ENCODE results near the gene LRRC74A.
A peak's percentile ranks its signal among the peaks of the same experiment; 100 is the strongest.

The LRRC74A gene

DNA sequence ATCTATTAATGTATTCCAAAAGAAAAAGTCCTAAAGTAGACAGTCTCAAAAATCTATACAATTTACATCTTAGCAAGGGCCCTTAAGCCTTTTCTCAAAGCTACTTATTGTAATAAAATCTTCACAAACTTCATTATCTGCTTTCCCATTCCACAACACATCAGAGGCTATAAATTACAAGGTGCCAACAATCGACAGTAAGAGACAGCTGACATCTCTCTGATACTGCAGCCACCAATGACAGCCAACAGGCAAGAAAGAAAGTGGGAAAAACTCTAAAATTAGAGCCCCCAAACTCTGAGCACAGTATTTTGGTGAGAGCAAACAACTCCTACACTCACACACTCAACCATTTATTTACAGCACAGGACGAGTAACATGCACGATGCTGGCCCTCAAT is 15.7 kb upstream of the LRRC74A start:
- no peak for DNase-seq (ENCODE audit: low read depth)

DNA sequence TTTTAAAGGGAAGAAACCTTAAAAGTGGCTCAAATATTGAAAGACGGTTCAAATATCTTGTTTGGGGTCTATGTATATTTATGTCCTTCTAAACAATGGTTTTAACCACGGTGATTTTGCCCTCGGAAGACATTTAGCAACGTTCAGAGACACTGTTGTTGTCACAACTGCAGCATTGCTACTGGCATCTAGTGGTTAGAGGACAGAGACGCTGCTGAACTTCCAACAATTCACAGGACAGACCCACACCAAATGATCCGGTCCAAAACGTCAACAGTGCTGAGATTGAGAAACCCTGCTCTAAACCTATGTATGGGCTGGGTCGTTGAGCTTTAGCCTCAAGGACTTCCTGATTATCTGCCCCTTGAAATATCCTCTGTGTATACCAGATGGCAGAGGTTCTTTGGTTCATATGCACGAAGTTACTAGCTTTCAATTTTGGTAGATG is 15.2 kb upstream of the LRRC74A start:
- DNase-seq (ENCODE audit: low read depth): peak; percentile 25

DNA sequence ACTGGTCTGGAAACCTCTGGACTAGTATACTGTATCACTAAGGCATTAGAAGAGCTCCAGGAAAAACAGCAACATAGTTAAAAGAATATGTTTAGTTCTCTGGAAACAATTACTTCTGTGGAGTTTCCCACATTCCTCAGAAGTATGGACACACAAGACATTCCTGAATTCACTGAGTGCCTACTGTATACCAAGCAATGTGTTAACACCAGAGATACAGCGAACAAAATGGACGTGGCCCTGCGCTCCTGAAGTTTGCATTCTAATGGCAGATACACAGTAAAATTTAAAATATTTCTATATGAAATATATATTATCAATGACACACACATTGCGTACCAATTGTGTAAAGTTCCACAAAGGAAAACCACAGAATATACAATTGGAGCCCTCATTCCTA is 14.6 kb upstream of the LRRC74A start:
- DNase-seq (ENCODE audit: low read depth): no peak

DNA sequence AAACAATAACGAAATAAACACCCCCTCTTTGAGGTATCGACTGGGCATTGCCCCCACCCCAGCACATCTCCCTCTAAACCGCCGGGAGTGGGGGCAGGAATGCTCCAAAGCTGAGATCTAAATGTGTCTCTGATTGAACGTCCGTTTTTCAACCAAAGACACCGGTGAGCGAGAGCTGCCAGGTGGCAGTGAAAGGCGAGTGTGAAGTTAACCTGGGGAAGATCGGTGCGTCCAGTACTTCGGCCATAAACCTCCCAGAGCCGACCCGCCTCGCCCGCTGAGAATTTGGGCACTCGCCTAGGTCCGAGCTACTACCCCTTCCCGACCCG is 14.2 kb upstream of the LRRC74A start:
- no peak for DNase-seq (ENCODE audit: low read depth)

DNA sequence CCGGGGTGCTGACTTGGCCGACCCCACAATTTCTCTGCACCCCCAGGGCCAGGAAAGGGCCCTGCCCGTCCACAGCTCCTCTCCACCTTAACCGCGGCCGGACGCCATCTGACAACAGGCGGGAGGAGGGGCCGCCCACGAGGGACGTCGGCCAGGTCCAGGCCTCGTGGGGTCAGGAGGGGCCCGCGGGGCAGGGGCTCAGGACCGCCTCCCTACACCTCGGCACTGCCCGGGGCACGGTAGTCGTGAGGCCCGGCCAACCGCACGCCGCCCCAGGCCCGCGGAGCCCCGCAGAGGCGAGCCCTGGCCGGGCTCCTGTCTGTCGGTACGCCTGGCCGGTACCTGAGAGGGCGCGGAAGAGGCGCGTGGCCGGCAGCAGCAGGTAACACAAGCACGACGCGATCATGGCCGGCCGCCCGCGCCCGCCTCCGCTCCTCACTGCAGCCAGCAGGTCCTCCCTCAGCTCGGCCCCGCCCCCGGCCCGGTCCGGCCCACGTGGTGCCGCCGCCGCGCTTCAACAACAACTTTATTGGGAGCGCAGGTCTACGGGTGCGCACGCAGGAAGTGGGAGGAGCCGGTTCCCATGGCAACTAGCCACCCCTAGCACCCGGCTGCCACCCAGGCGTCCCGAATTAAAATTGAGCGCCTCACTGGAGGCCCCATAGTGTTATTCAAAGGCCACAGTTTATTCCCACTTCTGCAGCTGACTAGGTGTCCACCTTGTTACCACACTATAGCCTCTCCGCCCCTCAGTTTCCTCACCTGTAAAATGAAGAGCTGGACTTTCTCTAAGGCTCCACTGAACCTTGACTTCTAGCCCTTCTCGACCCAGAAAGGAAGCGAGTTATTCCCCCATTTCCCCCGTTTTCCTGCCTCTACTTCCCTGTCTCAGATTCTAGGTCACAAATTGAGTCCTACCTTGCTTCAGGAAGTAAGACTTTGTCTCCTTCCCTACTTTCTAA is 13.5 kb upstream of the LRRC74A start, which contains the start of gene ANGEL1:
ANGEL1 (minus strand) TSS at position 461 of the 962 bp plus-strand sequence; CDS start at position 406, 55 bp downstream.
- DNase-seq (ENCODE audit: low read depth): peak; percentile 88

DNA sequence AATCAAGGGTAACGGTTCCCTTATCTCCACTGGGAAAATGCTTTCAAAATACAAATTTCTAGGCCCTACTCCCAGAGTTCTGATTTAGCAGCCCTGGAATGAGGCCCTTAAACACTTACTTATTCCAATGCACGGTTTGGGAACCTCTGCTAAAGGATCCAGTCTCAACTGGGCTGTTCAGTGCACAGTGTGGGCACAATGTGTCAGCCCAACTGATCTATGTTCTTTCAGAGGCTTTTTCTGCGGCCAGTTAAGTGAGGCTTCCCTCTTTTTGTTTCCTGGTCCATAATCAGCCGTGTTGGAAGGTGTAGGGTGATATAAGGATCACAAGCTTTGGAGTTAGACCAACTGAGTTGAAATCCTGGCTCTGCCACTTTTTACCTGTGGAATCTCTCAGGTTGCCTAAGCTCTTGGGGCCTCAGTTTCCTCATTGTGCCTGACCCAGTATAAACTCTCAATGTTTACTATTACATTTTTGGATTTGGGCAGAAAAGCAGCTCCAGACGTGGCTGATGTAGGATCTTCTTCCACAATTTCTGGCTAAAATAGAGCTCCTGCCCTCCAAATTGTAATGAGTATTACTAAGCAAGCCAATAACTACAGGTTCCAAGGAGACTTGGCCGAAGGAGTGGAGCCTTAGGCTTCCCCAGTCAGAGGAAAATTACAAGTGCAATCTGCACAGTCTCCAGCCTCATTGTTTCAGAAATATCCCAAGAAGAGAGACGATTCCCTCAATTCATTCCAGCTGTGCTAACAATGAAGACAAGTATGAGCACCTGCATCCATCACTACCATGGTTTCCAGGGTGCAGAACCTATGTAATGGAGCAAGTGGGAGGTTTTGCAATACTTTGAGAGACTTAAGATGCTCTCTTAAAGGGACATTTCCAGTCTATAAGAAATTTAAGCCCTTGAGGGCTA is 11.2 kb upstream of the LRRC74A start:
- DNase-seq (ENCODE audit: low read depth): no peak

DNA sequence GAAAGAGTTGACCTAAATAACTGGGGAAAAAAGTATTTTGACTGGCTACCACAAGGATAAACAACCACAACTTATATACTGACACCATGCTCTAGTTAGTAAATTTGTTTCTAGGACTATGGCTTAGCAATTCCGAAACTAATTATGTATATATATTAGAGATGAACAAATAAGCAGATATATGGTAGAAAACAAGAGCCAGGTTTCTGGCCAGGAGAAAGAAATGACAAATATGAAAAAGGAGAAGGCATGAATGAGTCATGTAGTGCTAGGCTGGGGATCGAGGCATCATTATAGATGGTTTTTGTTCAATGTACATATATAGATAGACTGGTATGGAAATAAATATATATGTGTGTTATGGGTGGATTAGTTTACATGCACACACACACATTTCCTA is 5.5 kb upstream of the LRRC74A start:
- no peak for DNase-seq (ENCODE audit: low read depth)

DNA sequence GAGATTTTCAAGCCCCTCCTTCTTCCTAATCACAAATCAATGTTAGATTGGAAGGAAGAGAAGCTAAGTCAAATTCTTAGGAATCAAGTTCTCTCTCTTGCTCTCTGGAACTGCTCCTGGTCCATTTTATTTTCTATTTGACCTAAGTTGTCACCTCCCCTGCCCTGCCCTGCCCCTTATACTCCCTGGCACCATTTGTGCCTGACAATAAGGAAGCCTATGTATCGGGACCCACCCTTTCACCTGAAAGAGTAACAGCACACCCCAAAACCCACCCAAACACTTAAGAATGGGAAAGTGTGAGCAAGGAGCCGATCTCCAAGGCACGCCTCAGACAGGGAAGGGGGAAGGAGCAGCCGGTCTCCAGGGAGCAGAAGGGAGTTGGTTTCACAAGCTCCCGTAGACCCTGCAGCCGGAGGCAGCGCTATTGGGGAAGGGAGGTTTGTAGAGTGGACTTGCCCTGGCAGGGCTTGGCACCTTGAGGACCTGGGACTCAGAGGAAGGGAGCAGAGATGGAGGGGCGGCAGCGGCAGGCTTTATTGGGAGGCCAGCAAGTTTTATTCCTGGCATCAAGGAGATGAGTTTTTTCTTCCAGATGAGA is 1.6 kb downstream of the LRRC74A start:
- no peak for DNase-seq (ENCODE audit: low read depth)

DNA sequence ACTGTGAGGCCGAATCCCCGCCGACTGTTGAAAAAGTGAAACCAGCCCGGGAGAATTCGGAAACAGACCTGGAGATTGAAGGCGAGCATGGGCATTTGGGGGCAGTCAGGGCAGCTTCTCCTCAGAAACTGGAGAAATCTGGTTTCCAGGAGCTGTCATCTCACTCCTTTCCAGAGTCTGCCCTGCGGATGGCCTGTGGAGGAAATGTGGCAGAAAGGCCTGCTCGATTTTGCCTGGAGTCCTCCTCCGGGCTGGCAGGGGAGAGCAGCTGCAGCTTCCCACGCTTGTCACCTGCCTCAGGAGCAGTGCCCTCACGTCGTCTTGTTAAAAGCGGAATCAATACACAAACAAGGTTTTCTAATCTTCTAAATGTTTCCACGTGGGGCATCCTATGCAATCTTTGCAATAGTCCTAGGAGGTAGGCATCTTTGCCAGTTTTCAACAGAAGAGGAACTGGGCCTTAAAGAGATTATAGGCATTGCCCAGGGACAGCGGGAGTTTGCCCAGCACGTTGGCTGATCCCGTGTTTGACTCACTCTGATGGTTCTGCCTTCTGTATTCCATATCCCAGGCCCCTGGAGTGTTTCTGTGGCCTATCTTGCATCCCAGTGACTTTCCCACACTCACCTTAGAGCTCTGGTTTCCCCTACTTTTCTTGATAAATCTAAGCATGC is 2.3 kb downstream of the LRRC74A start:
- no peak for DNase-seq (ENCODE audit: low read depth)

DNA sequence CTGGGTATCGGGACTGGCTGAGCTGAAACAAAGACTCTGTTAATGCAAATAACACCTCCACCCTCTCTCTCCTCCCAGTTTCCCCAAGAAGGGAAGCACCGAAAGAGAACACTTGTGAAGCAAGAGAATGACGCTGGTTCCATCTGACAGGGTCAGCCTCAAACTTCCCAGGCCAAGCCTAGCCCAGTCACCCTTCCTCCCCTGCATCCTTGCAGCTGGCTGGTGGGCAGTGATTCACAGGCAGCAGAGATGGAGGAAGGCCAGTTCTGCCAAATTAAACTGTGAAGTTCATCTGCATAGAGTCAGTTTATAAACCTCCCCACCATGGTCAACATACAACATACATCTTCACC is 2.8 kb downstream of the LRRC74A start:
- DNase-seq (ENCODE audit: low read depth): peak; percentile 27

DNA sequence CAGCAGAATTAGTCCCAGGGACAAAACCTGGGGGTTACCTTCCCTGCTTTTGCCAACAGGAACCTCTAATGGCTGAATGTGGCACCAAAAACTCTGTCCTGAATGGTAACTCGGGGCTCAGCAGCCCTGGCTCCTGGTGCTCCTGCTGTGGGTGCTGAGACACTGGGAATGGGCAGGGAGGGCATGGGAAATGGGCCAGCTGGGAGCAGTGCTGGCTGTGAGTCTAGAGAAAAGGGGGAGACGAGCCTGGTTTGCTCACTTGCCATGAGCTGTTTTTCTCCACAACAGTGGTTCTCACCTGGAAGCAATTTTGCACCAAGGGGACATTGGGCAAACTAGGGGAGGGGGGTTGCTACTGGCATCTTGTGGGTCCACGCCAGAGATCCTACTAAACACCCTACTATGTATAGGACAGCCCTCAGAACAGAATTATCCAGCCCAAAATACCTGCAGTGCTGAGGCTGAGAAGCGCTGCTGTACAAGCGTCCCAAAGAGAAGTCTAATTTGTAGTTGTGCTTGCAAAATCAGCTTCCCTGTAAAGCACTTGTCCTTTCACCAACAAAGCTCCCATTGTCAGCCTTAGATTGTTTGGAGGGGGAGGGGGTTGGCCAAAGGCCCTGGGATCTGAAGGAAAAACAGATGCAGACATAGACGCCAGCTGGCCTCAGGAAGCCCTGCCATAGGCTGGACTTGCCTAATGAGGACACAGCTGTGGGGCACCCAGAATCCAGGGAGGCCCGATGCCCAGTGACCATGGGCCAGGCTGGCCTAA is 3.6 kb downstream of the LRRC74A start:
- DNase-seq (ENCODE audit: low read depth): no peak

DNA sequence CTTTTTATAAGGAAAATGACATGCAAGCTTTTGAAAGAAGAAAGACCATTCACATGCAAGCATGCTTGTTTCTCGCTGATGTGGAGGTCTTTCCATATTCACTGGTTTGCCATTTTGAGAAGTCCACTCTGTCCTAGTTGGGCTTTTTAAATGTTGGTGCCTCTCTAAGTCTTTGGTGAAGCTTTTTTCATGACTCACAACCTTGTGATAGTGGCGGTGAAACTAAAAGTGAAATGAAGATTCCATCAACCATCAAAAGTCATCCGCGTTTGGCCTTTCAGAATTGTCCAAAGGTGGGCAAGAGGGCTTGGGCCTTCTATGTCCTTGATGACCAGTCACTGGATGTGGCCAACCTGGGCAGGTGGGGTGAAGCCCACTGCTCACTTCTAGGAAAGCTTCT is 4.3 kb downstream of the LRRC74A start:
- no peak for DNase-seq (ENCODE audit: low read depth)

DNA sequence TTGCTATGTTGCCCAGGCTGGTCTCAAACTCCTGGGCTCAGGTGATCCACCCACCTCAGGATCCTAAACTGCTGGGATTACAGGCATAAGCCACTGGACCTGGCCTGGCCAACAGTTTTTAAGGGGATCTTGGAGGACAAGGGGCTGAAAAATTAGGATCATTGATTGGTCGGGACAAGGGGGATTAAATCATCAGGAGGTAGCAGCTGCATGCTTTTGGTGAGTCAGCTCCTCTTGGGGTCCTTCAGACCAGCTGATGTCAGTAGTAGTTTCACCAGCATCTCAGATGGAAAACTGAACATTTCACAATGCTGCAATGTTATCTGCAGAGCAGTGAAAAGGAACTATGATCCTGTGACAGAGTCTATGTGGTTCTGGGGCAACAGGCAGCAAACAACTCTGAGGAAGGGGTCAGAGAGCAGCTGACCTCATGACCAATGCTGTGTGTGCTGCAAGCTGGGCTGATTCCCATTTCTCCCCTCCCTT is 6.3 kb downstream of the LRRC74A start:
- peak; percentile 44 for DNase-seq (ENCODE audit: low read depth)

DNA sequence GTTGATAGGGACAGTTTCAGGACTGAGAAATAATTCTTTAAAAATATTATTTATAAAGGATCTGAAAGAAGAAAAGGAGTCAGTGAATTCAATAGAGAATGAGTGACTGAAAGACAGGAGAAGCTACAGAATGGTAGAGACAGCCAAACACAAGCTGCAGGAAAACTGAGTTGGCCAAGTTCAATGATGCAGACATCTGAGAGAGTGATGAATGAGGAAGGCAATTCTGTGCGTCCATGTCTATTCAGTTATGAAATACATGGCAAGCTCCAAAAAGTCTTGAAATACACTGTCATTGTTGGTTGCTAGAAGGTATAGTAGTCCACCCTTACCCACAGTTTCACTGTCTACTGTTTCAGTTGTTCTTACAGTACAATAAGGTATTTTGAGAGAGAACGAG is 6.8 kb downstream of the LRRC74A start:
- no peak for DNase-seq (ENCODE audit: low read depth)

DNA sequence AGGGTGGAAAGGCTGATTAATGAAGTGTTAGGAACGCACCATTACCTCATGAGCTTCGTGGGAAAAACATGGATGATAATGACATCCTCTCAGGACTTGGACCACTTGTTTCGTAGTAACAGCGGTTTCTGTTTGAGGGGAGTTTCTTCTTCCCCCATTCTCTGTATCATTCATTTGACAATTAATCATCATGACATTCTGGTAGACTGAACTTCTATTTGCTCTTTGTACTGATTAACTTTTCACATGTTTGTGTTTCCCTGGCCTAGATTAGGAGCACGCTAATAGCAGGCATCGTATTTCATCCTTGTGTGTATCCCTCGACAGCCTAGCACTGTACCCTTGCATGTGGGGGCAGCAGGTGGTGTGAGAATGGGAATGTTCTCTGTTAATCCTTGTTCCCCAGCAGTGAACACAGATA is 8.0 kb downstream of the LRRC74A start:
- DNase-seq (ENCODE audit: low read depth): no peak

DNA sequence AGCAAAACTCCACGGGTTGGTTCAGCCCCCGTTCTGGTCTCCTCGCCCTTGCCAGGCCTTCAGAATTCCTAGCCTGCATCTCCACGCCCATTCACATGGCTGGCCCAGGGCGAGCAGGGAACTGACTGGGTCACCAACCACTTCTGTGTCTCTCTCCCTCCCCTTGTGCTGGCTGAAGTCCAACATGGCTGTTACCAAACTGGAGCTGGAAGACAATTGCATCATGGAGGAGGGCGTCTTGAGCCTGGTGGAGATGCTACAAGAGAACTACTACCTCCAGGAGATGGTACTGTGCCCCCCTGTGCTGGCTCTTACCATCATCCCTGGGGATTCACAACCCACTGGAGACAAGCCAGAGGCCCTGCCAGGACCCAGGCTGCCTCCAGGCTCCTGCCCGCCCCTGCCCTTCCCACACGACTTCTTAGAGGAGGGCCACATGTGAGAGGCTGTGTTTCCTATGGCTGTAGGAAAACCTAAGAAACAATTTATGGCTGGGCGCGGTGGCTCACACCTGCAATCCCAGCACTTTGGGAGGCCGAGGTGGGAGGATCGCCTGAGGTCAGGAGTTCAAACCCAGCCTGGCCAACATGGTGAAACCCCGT is 9.9 kb downstream of the LRRC74A start:
- DNase-seq (ENCODE audit: low read depth): no peak

DNA sequence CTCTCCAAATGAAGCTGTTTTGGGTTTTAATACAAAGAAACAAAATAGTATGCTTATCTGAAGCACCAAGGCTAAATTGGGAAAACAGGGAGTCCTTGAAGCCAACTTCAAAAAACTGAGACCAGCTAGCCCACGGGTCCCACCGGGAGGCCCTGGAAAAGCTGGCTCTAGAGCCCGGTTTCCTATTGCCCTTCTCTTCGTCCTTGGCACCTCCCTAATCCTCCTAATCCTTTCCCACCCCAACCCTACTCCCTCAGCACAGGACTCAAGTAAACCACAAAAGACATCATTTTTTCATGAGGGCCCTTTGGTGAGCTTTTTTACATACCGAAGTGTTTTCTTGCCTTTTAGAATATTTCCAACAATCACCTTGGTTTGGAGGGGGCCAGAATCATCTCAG is 11.3 kb downstream of the LRRC74A start:
- no peak for DNase-seq (ENCODE audit: low read depth)

DNA sequence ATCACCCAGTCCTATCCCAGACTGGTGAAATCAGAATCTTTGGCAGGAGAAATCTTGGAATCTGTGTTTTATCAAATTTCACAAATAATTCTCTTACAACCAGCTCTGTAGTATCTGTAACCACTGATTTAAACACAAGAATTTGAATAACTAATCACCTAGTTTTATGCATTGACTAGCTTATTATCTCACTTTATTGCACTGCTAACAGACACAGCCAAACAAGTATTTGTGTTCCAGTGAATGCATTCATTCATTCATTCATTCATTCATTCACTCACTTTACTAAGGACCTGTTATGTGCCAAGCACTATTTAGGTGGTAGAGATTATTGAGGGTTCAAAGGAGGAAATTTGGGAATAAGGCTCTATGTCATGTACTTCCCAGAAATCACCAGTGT is 16.2 kb downstream of the LRRC74A start:
- no peak for DNase-seq (ENCODE audit: low read depth)

DNA sequence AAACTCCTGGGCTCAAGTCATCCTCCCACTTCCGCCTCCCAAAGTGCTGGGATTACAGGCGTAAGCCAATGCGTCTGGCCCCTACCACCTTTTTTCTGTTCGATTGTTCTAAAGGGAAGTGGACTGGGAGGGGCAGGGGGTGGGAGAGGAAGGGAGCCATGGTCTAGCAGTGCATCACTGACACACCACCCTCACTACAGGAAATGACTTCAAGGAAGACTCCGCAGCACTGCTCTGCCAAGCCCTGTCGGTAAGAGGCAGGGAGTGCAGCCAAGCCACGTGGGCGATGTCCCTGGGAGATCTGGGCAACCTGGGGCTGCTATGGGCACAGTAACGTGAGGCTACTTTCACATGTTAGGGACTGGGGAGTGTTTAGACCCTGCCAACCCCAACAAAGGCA is 18.0 kb downstream of the LRRC74A start:
- peak; percentile 8 for DNase-seq (ENCODE audit: low read depth)

DNA sequence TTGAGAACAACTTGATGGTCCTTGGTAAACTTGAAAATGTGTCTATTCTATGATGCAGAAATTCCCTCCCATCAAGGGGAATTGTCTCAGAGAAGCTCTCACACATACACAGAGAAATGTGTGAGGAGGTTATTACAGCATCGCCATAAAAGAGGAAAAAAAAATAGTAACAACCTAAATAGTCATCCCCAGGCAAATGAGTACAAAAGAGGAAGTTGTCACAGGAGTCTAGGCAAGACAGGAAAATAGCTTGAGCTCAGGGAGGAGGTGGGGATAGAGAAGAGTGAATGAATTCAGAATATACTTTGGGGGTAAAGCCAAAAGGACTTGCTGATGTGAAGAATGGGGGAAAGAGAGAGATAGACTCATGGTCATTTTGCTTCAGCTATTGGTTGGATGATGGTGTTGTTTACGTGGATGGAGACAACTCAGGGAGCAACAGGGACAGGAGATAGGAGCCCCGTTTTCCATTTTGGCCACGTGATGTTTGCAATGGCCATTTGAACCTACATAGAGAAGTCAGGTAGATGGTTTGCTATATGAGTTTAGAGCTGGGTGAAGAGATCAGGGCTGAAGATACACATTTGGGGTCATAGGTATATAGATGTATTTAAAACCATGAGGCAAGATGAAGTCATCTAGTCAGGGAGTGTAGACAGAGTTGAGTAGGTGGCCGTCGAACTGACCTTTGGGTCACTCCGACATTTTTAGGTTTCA is 20.3 kb downstream of the LRRC74A start:
- DNase-seq (ENCODE audit: low read depth): no peak
